ENCODE results near the gene TET1. TPM values are rescaled to one million over a fixed set of nuclear protein-coding genes. Genes with fewer than 3 reads are reported as not detected.
"Not testable (repeated sequence)": the region's sequence is repeated elsewhere in the genome, so short reads cannot be mapped to it uniquely, and the experiment has no call there.

The TET1 gene
- total RNA-seq, 4 donors from 2014 or later: 6.9 to 9.6 (median 8.8) TPM

GRCh38 chr10:68732651-68733050 lies 172.5 kb downstream of the TET1 start:
- Histone ChIP-seq H3K36me3 (peaks cover 45 to 100% (median 84%) of the 10 kb centered on the region in 4 donors), H3K4me3 (no peak overlapping the region), H3K27me3 (no peaks in the 10 kb centered on the region), H3K4me1 (no peaks in the 10 kb centered on the region), H3K9me3 (no peaks in the 10 kb centered on the region), H3K27ac (replicated peaks in 1 of 4) (no peak overlapping the region)
- no peak for TF ChIP-seq POLR2AphosphoS5 (IDR thresholded peaks at IDR 0.05)
- intact Hi-C loops (cut with DNase I): no loop called here
- 90% methylated on average over 8 of the region's 8 CpGs for WGBS
- no peak for DNase-seq (ENCODE audit: extremely low spot score)

- peaks cover 0 to 2% (median 0%) of the 10 kb centered on the region in 4 donors for H3K4me1 ChIP-seq
- TF ChIP-seq CTCF (IDR thresholded peaks at IDR 0.05) (no peak), POLR2A (IDR thresholded peaks at IDR 0.05; ENCODE audit: low read depth) (no peak), POLR2AphosphoS5 (IDR thresholded peaks at IDR 0.05) (no peak), EP300 (IDR thresholded peaks at IDR 0.05) (no peak)
- H3K4me3 ChIP-seq: no peak overlapping the region
- no peaks in the 10 kb centered on the region for H3K27me3 ChIP-seq
- H3K36me3 ChIP-seq: peaks cover 44 to 100% (median 87%) of the 10 kb centered on the region in 4 donors
- no peaks in the 10 kb centered on the region for H3K9me3 ChIP-seq
- intact Hi-C loops (cut with DNase I): no loop called here
- DNase-seq (ENCODE audit: extremely low spot score): no peak
- 94% methylated on average over 7 of the region's 7 CpGs for WGBS
- no peak overlapping the region for H3K27ac ChIP-seq (replicated peaks in 1 of 4)
Measured at GRCh38 chr10:68734349-68734748, 174.2 kb downstream of the TET1 start.

GRCh38 chr10:68735119-68735518 lies 175.0 kb downstream of the TET1 start:
- intact Hi-C loops (cut with DNase I): no loop called here
- 91% methylated on average over 5 of the region's 6 CpGs for WGBS
- peaks cover 39 to 100% (median 88%) of the 10 kb centered on the region in 4 donors for H3K36me3 ChIP-seq
- no peak for TF ChIP-seq POLR2A (IDR thresholded peaks at IDR 0.05; ENCODE audit: low read depth)
- no peak for TF ChIP-seq POLR2AphosphoS5 (IDR thresholded peaks at IDR 0.05)
- TF ChIP-seq EP300 (IDR thresholded peaks at IDR 0.05): no peak
- no peak for TF ChIP-seq CTCF (IDR thresholded peaks at IDR 0.05)
- no peak for DNase-seq (ENCODE audit: extremely low spot score)
- H3K9me3 ChIP-seq: no peaks in the 10 kb centered on the region
- H3K4me3 ChIP-seq: no peak overlapping the region
- H3K4me1 ChIP-seq: peaks cover 0 to 4% (median 0%) of the 10 kb centered on the region in 4 donors
- H3K27ac ChIP-seq (replicated peaks in 1 of 4): no peak overlapping the region
- H3K27me3 ChIP-seq: no peaks in the 10 kb centered on the region

GRCh38 chr10:68735739-68736138 lies 175.6 kb downstream of the TET1 start:
- intact Hi-C loops (cut with DNase I); H3K4me3 ChIP-seq; H3K27me3 ChIP-seq; H3K9me3 ChIP-seq; H3K4me1 ChIP-seq; DNase-seq (ENCODE audit: extremely low spot score); H3K27ac ChIP-seq (replicated peaks in 1 of 4): not testable (repeated sequence)
- 96% methylated on average over 6 of the region's 7 CpGs for WGBS
- H3K36me3 ChIP-seq: peaks cover 37 to 99% (median 88%) of the 10 kb centered on the region in 4 donors

- H3K4me1 ChIP-seq; H3K27ac ChIP-seq (replicated peaks in 1 of 4); intact Hi-C loops (cut with DNase I); H3K4me3 ChIP-seq; H3K9me3 ChIP-seq; H3K27me3 ChIP-seq; DNase-seq (ENCODE audit: extremely low spot score): not testable (repeated sequence)
- 94% methylated on average over 5 of the region's 5 CpGs for WGBS
- H3K36me3 ChIP-seq: peaks cover 57 to 99% (median 95%) of the 10 kb centered on the region in 4 donors
Measured at GRCh38 chr10:68740676-68741075, 180.5 kb downstream of the TET1 start.

- TF ChIP-seq POLR2A (IDR thresholded peaks at IDR 0.05; ENCODE audit: low read depth): no peak
- no peak for TF ChIP-seq EP300 (IDR thresholded peaks at IDR 0.05)
- TF ChIP-seq POLR2AphosphoS5 (IDR thresholded peaks at IDR 0.05): no peak
- TF ChIP-seq CTCF (IDR thresholded peaks at IDR 0.05): no peak
- no peaks in the 10 kb centered on the region for H3K27me3 ChIP-seq
- no peak for DNase-seq (ENCODE audit: extremely low spot score)
- intact Hi-C loops (cut with DNase I): no loop called here
- 72% methylated on average over 6 of the region's 6 CpGs for WGBS
- no peaks in the 10 kb centered on the region for H3K9me3 ChIP-seq
- peaks cover 59 to 99% (median 97%) of the 10 kb centered on the region in 4 donors for H3K36me3 ChIP-seq
- no peak overlapping the region for H3K4me3 ChIP-seq
- H3K27ac ChIP-seq (replicated peaks in 1 of 4): no peak overlapping the region
- H3K4me1 ChIP-seq: peaks cover 0 to 4% (median 0%) of the 10 kb centered on the region in 4 donors
Measured at GRCh38 chr10:68742397-68742796, 182.3 kb downstream of the TET1 start.

Small RNA genes lying within 50 kb of the gene (small RNA-seq; reads per million reads assigned to genes)
- 0 reads per million in 3 donors for gene RF00019

Other genes starting within 250 kb of the TET1 start
- gene HNRNPH3, start 228.3 kb upstream of the TET1 start, total RNA-seq: 10 to 100 TPM; 41.3 to 81.8 (median 61.7) TPM
- 1 to 10 TPM; 6.6 to 9.1 (median 7.4) TPM for gene PBLD, start 227.4 kb upstream of the TET1 start, total RNA-seq
- gene RUFY2, start 153.1 kb upstream of the TET1 start, total RNA-seq: 10 to 100 TPM; 14.8 to 26.2 (median 17.8) TPM
- 1 to 10 TPM; 2.0 to 2.9 (median 2.6) TPM for gene DNA2, start 88.4 kb upstream of the TET1 start, total RNA-seq
- gene SLC25A16, start 32.8 kb upstream of the TET1 start, total RNA-seq: 10 to 100 TPM; 11.0 to 20.3 (median 14.8) TPM
- gene CCAR1, start 160.9 kb downstream of the TET1 start, total RNA-seq: 10 to 100 TPM; 28.5 to 44.4 (median 35.5) TPM